EH (cell line): ENCODE data around the gene AGXT.

Source experiments
- DNase-seq: peaks from one replicate; pipeline ENCODE4 v3.0.0-alpha.2; 2015; ENCODE audit warnings: low read depth

AGXT gene

GRCh38 chr2:240928476-240929363, 60.1 kb downstream of the AGXT start:
- no peak for DNase-seq

- DNase-seq, result no peak
Observed at GRCh38 chr2:240929364-240930095, 60.9 kb downstream of the AGXT start.
